Measurements from ENCODE around the gene PHC3.
"Not testable (repeated sequence)": the region's sequence is repeated elsewhere in the genome, so short reads cannot be mapped to it uniquely, and the experiment has no call there.

Gene PHC3, protein sequence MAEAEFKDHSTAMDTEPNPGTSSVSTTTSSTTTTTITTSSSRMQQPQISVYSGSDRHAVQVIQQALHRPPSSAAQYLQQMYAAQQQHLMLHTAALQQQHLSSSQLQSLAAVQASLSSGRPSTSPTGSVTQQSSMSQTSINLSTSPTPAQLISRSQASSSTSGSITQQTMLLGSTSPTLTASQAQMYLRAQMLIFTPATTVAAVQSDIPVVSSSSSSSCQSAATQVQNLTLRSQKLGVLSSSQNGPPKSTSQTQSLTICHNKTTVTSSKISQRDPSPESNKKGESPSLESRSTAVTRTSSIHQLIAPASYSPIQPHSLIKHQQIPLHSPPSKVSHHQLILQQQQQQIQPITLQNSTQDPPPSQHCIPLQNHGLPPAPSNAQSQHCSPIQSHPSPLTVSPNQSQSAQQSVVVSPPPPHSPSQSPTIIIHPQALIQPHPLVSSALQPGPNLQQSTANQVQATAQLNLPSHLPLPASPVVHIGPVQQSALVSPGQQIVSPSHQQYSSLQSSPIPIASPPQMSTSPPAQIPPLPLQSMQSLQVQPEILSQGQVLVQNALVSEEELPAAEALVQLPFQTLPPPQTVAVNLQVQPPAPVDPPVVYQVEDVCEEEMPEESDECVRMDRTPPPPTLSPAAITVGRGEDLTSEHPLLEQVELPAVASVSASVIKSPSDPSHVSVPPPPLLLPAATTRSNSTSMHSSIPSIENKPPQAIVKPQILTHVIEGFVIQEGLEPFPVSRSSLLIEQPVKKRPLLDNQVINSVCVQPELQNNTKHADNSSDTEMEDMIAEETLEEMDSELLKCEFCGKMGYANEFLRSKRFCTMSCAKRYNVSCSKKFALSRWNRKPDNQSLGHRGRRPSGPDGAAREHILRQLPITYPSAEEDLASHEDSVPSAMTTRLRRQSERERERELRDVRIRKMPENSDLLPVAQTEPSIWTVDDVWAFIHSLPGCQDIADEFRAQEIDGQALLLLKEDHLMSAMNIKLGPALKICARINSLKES

DNA sequence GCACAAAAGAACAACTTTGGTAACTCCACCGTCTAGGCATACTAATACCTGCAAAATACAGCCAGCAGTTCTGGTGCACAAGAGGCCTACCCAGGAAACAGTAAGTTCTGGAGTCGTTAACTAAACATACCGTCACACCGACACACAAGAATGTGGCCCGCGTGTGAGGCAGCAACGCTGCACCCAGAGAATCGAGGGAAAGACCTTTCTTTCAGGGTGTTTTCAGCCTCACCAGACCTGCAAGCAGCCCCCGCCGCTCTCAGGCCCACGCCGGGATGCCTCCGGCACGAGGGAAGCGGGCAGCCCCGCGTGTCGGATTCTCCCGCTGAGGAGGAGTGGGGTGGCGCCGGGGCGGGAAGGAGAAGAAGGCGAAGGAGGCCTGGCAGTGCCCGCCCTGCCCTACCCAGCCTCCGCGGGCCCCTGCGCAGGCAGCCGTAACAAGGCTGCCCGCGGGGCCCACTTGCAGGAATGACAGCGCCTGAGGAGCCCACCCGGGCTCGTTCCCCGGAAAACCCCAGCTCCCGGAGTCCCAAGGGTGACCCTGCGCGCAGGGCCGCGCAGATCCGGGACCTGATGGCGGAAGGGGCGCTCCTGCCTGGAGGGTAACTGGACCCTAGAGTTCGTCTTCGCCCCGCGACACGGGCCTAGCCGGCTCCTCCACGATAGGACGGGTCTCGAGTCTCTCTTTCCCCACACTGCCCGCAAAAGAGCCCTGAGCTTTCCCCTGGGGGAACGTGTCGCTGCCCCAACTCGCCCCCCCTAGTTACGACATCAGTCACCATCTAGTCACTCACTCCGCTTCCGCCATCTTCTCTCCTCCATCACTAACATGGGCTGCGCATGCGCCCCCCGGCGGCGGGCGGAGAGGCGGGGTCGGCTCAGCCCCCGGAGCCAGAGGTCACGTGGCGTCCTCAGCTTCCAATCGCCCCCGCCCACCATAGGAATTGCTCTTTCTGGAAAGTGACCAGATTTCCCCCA is at the start of gene PHC3:
TSS of gene PHC3 (minus strand) at position 826 of the 978 bp plus-strand sequence. CDS start at position 808, 18 bp downstream.
- DNase-seq: peak; percentile 90

DNA sequence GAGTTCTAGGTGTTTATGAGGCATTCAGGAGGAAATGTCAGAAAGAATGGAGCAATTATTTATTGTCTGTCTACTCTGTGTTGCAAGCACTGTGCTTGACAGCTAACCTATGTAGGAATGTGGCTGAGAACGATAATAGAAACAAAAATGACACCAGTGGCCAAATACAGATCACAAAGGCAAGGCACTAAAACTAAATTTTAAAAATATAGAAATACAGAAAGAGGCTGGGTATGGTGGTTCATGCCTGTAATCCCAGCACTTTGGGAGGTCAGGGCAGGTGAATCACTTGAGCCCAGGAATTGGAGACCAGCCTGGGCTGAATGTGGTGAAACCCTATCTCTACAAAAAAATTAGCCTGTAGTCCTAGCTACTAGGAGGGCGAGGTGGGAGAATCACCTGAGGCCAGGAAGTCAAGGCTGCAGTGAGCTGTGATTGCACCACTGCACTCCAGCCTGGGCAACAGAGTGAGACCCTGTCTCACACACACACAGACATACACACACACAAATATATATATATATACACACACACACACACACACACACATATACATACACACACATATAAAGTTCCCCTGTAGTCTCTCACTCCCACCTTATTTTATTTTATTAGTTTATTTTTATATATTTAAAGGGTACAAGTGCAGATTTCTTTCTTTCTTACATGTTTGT is 46.7 kb upstream of the PHC3 start:
- no peak for DNase-seq

DNA sequence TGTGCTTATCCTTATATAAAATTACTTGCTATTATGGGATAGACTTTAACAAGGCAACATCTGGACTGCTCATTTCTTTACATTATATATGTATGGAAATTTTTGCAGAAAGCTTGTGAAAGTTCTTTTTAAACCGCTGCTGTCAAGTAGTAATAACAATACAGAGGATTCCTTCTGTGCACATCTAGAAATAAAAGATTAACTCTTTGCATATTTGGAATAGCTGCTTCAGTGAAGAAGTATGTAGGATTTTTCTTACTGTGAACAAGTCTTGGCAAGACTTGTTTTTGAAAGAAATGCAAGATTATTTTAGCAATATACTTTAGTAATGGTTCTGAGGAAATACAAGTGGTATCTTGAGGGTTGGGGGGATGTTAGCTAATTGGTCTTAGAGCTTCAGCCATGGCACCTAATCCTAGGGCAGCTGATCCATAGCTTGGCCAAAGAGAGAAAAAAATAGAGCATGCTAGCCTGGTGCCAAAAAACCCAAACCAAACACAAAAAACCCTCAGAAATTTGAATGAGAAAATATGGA is 45.0 kb upstream of the PHC3 start:
- no peak for DNase-seq

DNA sequence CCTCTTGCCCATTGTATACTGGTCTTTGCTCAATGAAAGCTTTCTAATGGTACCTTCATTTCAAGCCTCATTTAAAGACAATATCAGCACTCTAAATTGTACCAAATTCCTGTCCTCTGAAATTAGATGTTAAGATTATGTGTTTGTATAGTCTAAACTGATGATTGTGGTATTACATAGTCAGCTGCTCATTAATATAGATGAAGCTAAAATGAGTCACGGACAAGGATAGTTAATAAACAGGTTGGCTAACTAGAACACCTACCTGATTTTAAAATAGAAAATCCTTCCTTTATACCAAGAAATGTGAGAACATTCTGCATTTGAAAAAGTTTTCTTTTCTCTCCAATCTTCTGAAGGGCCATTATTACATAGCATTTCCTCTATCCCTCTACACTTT is 43.6 kb upstream of the PHC3 start:
- no peak for DNase-seq

DNA sequence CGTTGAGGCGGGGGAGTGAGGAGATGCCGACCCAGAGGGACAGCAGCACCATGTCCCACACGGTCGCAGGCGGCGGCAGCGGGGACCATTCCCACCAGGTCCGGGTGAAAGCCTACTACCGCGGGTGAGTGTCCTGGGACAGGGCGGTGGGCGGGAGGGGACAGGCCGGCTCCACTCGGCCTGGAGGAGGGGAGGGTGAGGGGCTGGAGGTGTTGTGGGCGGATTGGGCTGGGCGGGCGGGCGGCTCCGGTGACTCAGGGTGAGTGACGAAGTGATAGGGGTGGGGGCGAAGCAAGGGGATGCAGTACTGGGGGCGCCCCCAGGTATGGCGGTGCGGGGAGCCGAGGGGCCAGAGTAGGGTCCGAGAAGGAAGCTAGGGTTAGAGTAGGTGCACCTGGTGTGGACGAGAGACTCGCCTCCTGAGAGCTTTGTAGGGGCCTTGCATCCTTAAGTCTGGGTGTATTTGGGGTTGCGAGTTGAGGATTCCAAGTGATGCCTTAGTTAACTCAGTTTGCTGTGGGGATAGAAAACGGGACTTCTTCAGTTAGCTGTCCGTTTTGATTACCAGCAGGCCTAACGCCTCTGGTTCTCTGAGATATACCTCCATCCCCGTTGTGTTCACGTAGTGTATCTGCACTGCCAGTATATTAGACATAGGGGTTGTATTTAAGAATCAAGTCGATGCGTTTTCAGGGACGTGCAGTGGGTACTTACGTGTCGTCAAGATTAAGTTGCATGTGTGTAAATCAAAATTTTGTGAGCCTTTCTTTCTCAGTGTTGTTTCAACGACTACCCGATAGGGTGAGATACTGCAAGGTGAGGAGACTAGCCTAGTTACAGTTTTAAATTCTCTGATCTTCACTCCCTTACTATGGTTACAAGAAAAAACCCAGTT is 41.4 kb upstream of the PHC3 start:
- peak; percentile 25 for DNase-seq

DNA sequence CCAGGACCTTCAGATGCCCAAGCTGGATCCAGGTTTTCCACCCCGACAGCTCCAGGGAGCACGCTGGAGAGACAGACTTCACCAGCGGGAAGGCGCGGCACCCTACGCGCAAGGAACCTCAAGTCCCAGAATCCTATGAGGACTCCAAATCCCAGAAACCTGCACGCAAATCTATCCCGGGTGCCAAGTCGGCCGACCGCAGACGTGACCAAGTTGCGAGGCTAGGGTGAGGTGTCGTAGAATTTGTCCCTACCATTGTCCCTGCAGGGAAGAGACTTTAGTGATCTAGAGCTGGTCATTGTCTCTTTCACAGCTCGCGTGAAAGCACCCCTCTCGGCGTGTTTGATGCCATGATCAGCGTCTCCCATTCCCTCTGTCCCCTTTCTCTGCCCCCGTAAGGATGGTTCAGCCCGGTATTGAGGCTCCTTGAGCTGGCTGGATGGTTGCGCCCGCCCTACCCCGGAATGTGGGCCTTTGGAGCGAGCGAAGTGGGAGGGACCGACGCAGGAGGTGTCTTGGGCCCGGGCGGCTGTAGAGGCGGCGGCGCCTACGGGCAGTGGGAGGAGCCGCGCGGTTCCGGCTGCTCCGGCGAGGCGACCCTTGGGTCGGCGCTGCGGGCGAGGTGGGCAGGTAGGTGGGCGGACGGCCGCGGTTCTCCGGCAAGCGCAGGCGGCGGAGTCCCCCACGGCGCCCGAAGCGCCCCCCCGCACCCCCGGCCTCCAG is 40.6 kb upstream of the PHC3 start, which contains the start of gene PRKCI:
TSS of gene PRKCI (plus strand) at position 501 of the 723 bp plus-strand sequence. CDS start 246 bp downstream, outside the sequence.
- peak; percentile 85 for DNase-seq

DNA sequence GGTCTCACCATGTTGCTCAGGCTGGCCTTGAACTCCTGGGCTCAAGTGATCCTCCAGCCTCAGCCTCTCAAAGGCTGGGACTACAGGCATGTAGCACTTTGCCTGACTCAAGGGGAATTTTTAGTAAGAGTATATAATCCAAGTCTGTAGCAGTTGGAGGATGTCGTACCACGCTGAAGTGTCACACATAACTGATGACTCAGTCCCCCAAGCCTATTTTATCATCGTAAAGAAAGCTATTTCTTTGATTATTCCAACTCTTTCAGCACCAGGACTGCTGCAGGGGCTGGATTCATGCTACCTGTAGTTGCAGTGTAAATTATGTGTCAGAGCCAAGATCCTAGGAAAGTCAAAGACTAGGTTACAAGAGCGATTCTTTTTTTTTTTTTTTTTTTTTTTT is 39.3 kb upstream of the PHC3 start:
- DNase-seq: no peak

DNA sequence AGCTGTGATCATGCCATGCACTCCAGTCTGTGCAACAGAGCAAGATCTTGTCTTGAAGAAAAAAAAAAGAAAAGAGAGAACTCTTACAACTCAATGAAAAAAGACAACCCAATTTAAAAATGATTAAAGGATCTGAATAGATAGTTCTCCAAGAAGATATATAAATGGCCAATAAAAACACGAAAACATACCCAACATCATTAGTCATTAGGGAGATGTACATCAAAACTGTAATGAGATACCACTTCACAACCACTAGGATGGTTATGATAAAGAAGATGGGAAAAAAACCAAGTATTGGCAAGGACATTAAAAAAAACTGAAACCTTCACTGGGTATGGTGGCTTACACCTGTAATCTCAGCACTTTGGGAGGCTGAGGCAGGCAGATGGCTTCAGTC is 38.3 kb upstream of the PHC3 start:
- no peak for DNase-seq

DNA sequence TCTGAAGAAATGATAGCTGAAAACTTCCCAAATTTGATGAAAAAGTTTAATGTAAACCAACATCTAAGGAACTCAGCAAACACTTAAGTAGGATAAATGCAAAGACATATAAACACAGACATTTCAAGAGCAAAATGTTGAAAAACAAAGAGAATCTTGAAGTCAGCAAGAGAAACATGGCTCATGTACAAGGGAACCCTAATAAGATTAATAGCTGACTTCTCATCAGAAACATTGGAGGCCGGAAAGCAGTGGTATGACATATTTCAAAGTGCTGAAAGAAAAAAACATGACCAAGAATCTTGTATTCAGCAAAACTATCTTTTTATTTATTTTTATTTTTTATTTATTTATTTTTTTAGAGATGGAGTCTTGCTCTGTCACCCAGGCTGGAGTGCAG is 30.1 kb upstream of the PHC3 start:
- no peak for DNase-seq

DNA sequence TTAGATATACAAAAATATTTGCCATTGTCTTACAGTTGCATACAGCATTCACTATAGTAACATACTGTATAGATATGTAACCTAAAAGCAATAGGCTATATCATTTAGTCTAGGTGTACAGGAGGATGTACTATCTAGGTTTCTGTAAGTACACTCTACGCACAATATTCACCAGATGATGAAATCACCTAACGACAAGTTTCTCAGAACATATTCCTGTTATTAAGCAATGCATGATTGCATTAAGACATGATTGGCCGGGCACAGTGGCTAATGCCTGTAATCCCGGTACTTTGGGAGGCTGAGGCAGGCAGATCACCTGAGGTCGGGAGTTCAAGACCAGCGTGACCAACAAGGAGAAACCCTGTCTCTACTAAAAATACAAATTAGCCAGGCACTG is 26.2 kb upstream of the PHC3 start:
- DNase-seq: no peak

DNA sequence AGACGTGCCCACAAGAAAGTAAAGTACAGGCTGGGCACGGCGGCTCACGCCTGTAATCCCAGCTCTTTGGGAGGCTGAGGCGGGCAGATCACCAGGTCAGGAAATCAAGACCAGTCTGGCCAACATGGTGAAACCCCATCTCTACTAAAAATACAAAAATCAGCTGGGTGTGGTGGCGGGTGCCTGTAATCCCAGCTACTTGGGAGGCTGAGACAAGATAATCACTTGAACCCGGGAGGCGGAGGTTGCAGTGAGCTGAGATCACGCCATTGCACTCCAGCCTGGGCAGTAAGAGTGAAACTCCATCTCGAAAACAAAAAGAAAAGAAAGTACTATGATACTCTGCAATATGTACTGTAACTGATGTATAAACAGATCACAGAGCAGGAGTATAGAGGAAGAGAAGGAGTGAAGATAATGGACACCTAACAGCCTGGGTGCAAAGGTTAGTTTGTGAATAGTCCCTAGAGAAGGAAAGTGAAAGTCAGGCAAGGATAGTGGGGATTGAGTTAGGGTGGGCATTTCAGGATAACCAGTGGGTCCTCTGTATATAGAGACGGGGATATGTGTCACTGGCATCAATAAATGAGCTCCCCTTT is 24.7 kb upstream of the PHC3 start:
- not testable (repeated sequence) for DNase-seq

DNA sequence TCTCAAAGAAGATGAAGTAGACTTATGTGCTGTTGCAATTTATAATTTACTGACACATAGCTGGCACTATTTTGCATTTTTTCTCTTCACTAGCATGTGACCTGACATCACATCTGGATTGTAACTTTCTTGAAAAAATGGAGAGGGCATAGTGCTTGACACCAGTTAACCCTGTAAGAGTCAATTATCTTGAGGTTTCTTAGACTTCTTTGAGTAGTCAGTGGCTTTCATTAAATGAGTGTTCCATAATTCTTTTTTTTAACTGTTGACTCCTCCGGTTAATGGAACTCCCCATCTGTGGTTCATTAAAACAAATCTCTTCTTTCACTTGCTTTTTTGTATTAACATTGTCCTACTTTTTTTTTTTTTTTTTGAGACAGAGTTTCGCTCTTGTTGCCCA is 23.8 kb upstream of the PHC3 start:
- no peak for DNase-seq

DNA sequence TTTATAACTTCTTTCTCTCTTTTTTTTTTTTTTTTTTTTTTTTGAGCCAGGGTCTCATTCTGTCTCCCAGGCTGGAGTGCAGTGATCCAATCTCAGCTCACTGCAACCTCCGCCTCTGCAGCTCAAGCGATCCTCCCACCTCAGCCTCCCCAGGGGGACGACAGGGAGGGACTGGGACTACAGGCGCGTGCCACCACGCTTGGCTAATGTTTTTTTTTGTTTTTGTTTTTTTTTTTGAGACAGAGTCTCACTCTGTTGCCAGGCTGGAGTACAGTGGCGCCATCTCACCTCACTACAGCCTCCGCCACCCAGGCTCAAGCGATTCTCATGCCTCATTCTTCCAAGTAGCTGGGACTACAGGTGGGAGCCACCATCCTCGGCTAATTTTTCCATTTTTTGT is 23.0 kb upstream of the PHC3 start:
- no peak for DNase-seq

DNA sequence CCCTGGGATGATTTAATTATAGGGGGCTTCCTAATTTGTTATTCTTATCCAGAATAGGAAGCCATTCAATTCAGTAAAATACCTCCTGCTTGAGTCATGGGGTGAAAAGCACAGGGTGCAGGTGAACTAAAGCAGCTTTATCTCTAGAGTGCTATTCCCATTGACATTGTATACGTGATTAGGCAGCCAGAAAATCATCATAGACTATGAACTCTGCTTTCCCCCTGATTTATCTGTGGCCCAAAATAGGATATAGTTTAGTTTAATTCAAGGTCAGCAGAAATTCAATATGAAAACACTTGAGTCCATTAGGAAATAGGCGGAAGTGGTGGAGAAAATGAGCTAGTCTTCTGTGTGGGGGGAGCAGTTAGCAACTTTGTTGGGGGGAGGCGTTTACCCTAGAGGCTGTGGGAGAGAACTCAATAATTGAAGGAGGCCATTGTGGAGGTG is 22.5 kb upstream of the PHC3 start:
- no peak for DNase-seq

DNA sequence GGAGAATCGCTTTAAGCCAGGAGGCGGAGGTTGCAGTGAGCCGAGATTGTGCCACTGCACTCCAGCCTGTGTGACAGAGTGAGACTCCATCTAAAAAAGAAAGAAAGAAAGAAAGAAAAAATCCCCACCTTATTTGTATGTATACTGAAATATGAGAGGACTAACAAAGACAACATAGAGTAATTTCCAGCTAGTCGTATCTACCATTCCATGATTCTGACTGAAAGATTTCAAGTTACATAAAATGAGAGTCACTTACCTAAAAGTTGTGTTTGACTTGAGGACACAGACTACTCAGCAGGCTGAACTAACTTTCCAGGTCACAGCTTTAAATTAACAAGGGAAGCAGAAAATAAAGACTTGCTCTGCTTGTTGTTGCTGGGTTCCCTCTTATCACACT is 21.9 kb upstream of the PHC3 start:
- DNase-seq: no peak

DNA sequence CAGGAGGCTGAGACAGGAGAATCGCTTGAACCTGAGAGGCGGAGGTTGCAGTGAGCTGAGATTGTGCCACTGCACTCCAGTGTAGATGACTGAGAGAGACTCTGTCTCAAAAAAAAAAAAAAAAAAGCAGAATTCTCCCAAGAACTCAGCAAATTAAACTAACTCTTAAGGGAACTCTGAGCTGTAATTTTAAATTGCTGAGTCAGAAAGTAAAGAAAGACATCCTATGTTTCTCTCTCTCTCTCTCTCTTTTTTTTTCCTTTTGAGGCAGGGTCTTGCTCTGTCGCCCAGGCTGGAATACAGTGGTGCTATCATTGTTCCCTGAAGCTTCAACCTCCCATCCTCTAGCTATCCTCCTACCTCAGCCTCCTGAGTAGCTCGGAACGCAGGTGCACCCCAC is 20.0 kb upstream of the PHC3 start:
- no peak for DNase-seq

DNA sequence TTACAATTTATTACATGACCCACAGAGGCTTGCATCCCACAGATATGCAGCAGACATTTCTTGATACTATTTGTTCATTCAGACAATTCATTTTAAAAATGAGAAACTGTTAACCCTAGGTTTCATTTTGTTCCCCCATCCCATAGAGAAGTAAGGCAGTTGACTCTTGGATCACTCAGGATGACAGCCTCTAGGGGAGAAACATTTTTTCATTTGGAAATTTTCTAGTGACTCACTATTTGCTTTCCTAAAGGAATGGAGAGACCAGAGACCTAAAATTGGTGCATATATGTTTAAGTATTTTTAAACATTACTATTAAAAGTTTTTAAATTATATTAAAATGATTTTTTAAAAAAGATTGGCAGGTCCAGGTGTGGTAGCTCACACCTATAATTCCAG is 19.5 kb upstream of the PHC3 start:
- DNase-seq: no peak

DNA sequence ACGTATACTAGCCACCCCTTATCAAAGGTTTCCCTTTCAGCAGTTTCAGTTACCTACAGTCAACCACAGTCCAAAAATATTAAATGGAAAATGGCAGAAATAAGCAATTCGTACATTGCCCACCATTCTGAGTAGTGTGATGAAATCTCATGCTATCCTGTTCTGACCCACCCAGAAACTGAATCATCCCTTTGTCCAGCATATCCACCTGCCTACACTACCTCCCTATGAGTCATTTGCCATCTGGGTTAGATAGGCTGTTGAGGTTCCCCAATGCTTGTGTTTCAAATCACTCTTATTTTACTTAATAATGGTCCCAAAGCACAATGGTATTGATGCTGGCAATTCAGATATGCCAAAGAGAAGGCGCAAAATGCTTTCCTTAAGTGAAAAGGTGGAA is 15.3 kb upstream of the PHC3 start:
- DNase-seq: no peak

DNA sequence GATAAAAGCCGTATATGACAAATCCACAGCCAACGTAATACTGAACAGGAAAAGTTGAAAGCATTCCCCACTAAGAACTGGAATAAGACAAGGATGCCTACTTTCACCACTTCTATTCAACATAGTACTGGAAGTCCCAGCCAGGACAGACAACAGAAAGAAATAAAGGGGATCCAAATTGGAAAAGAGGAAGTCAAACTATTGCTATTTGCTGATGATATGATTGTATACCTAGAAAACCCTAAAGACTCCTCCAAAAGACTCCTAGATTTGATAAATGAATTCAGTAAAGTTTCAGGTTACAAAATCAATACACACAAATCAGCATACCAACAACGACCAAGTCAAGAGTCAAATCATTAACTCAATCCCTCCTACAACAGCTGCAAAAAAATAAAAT is 14.2 kb upstream of the PHC3 start:
- not testable (repeated sequence) for DNase-seq

All from KG1 (cell line).